Left ventricle myocardium inferior (tissue), 1 donor: ENCODE results near the gene HOXB6. TPM values are rescaled to one million over a fixed set of nuclear protein-coding genes. Genes with fewer than 3 reads are reported as not detected.

Experiments
- DNase-seq: peaks from one replicate; pipeline ENCODE4 v3.0.0-alpha.2; 2020
- H3K27ac ChIP-seq: fragments of 200-600 bp; replicated peaks from 2 replicates; pipeline ENCODE4 v1.8.0; 2021
- H3K27me3 ChIP-seq: fragments of 200-600 bp; 2 replicates; pipeline ENCODE4 v1.8.0; 2021; ENCODE audit warnings: low read depth
- H3K36me3 ChIP-seq: fragments of 200-600 bp; 2 replicates; pipeline ENCODE4 v1.8.0; 2021
- H3K4me1 ChIP-seq: fragments of 200-600 bp; 2 replicates; pipeline ENCODE4 v1.8.0; 2021
- H3K4me3 ChIP-seq: fragments of 200-600 bp; 2 replicates; pipeline ENCODE4 v1.8.0; 2021; ENCODE audit warnings: mild to moderate bottlenecking, moderate library complexity
- H3K9me3 ChIP-seq: fragments of 200-600 bp; replicated peaks from 2 replicates; pipeline ENCODE4 v1.8.0; 2021
- CTCF ChIP-seq: fragments of 200-600 bp; IDR thresholded peaks from 2 replicates; pipeline ENCODE4 v1.8.0; 2021; ENCODE audit warnings: antibody characterized with exemption, mild to moderate bottlenecking, borderline replicate concordance
- intact Hi-C: fragments of 100-400 bp; cut with micrococcal nuclease; formaldehyde crosslinking; loops from one replicate; pipeline ENCODE4 v1.11.0; 2022
- total RNA-seq: library from RNA; stranded (reverse); fragmentation: NEBNext Ultra II Directional; extraction: Animal tissue kit (Norgen Biotek cat#: 25700); gene quantifications from one replicate; pipeline ENCODE4 v1.2.1, GENCODE V29; 2021
- donor health status: DM: no; HTN: yes; CAD: no; lungs with severe emphysema.

HOXB6 gene
- total RNA-seq, 1 donor from 2014 or later, result 0.66 TPM

- Histone ChIP-seq H3K9me3 (no peaks in the 10 kb centered on the region), H3K36me3 (no peaks in the 10 kb centered on the region), H3K4me1 (peaks cover 33% of the 10 kb centered on the region), H3K27ac (no peak overlapping the region), H3K4me3 (no peak overlapping the region), H3K27me3 (peaks cover 100% of the 10 kb centered on the region)
- DNase-seq, result no peak
- intact Hi-C loops, result loop anchor here (10.0 kb wide), 1 partner anchor 283 kb away; no protein-coding TSS in a partner anchor
- TF ChIP-seq CTCF, result no peak
Measured at GRCh38 chr17:48617471-48618255, 12.9 kb upstream of the HOXB6 start.

GRCh38 chr17:48616717-48617470, 12.1 kb upstream of the HOXB6 start:
- peaks cover 40% of the 10 kb centered on the region for H3K4me1 ChIP-seq
- H3K27me3 ChIP-seq, result peaks cover 100% of the 10 kb centered on the region
- no peak overlapping the region for H3K4me3 ChIP-seq
- no peaks in the 10 kb centered on the region for H3K9me3 ChIP-seq
- no peak overlapping the region for H3K27ac ChIP-seq
- intact Hi-C loops, result loop anchor here (10.0 kb wide), 1 partner anchor 282 kb away; no protein-coding TSS in a partner anchor
- no peak for DNase-seq
- no peaks in the 10 kb centered on the region for H3K36me3 ChIP-seq
- TF ChIP-seq CTCF, result no peak

GRCh38 chr17:48615963-48616716, 11.4 kb upstream of the HOXB6 start:
- DNase-seq, result no peak
- no peak overlapping the region for H3K4me3 ChIP-seq
- no peak overlapping the region for H3K27ac ChIP-seq
- H3K9me3 ChIP-seq, result no peaks in the 10 kb centered on the region
- H3K36me3 ChIP-seq, result no peaks in the 10 kb centered on the region
- H3K27me3 ChIP-seq, result peaks cover 100% of the 10 kb centered on the region
- intact Hi-C loops, result loop anchor here (10.0 kb wide), 1 partner anchor 281 kb away; no protein-coding TSS in a partner anchor
- no peak for TF ChIP-seq CTCF
- peaks cover 47% of the 10 kb centered on the region for H3K4me1 ChIP-seq

- intact Hi-C loops, result loop anchor here (10.0 kb wide), 1 partner anchor 281 kb away; no protein-coding TSS in a partner anchor
- Histone ChIP-seq H3K4me1 (peaks cover 55% of the 10 kb centered on the region), H3K9me3 (no peaks in the 10 kb centered on the region), H3K27me3 (peaks cover 100% of the 10 kb centered on the region), H3K36me3 (no peaks in the 10 kb centered on the region), H3K4me3 (peak within 1 kb of the TSS; percentile 35), H3K27ac (no peak within 1 kb of the TSS)
- no peak for DNase-seq
- no peak for TF ChIP-seq CTCF
Measured at GRCh38 chr17:48615047-48615962, 10.5 kb upstream of the HOXB6 start, which contains the start of gene HOXB8. TSS of gene HOXB8 (minus strand) at chr17:48615292. CDS start at chr17:48614704, 588 bp downstream.
